Skeletal muscle cell (primary cell): Measurements from ENCODE around the gene CAMK2B.

ENCODE experiments used
- DNase-seq: peaks from one replicate; pipeline ENCODE4 v3.0.0-alpha.2; 2010; ENCODE audit warnings: low read depth
- H3K4me3 ChIP-seq: 2 replicates; pipeline ENCODE4 v1.5.1; 2011; ENCODE audit warnings: low read depth, mild to moderate bottlenecking, control low read depth, low read length, moderate library complexity

The CAMK2B gene

DNA sequence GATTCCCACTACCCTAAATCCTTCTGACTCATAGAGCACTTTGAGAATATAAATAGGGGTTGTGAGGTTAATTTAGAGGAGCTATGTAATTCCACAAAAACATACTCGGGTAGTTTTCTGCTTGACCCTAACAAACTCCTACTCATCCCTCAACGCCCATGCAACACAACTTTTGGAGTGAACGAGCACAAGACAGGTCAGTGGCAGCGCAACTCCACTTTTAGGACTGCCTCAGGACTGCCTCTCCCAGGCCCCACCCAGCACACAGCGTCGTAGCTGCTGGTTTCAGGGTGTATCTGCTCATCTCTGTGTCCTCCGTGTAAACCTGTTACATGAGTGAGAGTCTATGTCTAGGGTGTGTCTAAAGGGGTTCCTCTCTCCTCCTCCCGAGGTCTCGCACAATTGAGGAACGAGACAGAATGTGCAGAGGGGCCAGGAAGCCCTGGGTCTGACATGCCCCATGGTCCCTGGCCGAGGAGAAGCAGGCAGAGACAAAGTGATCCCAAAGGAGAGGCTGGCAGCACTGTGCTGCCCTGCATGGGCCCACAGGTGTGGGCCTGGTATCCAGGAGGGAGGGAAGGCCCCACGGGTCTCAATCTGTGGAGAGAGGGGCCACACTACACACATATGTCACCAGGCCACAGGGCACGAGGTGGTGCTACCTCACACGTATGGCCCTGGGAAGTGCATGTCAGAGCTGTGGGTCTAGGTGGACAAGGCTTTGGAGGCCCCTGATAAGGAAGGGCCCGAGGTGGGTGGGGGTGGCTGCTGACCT, 45.5 kb downstream of the CAMK2B start:
- no peak for DNase-seq
- H3K4me3 ChIP-seq, result no peak overlapping the region

DNA sequence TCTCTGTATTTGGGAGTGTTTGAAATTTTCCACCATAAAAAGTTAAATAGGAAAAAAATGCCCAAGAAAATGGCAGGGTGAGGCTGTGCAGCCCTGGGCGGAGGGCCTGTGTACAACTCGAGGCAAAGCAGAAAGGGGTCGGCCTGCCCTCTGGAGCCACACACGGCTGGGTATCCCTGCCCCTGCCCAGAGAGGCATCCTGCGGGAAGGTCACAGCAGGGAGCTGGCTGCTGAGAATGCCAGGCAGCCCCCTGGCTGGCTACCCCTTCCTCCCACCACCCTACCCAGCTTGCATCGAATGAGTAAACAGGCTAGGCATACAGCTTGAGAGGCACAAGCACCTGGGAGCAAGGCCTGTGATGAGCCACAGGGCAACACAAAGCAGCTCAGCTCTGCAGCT, 46.1 kb downstream of the CAMK2B start:
- no peak overlapping the region for H3K4me3 ChIP-seq
- no peak for DNase-seq

DNA sequence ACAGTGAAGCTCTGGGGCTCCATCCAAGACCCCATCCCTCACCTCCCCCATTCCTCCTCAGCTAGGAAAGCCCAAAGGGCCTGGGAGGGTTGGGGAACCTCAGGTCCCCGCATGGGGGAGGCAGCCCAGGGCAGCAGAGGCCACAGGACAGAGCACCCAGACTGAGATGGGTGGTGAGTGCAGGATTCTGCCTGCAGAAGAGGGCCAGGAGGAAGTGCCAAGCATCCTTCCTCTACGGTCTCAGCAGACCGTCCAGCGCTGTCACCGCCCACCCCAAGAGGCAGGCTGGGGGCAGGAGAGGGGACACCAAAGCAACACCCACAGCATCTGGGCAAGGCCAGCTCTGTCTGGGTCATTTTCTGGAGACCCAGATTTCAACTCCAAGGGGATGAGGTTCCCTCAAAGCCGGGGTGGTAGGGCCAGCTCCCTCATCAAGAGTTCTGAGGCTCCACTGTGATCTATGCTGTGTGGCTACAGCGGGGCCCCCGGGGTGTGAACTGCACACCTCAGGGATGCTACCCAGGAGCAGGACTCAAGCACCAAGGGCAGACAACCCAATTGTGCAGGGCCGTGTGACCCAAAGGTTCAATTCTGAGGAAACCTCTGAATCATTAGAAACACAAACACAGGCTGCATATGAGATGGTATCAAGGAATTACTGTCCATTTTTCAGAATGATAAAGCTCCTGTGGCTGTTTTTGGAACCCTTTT, 46.8 kb downstream of the CAMK2B start:
- H3K4me3 ChIP-seq, result no peak overlapping the region
- no peak for DNase-seq

DNA sequence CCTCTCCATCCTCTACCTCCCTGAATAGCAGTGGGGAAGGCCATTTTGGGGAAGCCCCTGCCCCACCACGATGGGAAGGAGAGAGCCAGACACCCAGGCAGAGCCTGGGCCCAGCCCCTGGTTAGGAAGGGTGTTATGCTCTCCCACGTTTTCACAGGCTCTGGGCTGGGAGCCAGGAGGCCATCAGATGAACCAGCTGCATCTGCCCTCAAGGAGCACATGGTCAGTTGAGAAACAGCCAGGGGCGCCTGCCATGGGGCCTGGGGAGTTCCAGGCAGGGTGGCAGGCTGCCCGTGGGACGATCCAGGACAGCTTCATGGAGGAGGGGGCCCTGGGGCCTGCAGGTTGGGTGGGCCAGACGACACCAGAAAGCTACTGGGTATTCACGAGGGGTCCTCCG, 47.5 kb downstream of the CAMK2B start:
- DNase-seq, result no peak
- no peak overlapping the region for H3K4me3 ChIP-seq

DNA sequence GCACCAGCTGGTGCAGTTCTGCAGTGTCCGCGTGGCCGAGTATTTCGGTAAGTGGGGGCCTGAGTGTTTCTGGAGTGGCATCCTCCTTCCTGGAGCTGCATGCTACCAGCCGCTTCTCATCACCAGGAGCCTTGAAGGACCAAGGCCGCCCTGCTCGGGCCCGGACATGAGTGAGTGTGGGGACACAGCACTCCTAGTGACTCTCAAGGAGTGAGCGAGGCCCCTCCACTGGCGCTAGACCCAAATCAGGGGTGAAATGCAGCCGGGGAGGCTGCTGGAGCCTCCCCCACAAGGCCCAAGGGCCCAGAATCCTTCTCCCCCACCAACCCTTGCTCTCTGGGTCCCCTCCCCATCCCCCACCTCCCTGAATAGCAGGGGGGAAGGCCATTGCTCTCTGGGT, 48.0 kb downstream of the CAMK2B start:
- DNase-seq, result no peak
- H3K4me3 ChIP-seq, result no peak overlapping the region

DNA sequence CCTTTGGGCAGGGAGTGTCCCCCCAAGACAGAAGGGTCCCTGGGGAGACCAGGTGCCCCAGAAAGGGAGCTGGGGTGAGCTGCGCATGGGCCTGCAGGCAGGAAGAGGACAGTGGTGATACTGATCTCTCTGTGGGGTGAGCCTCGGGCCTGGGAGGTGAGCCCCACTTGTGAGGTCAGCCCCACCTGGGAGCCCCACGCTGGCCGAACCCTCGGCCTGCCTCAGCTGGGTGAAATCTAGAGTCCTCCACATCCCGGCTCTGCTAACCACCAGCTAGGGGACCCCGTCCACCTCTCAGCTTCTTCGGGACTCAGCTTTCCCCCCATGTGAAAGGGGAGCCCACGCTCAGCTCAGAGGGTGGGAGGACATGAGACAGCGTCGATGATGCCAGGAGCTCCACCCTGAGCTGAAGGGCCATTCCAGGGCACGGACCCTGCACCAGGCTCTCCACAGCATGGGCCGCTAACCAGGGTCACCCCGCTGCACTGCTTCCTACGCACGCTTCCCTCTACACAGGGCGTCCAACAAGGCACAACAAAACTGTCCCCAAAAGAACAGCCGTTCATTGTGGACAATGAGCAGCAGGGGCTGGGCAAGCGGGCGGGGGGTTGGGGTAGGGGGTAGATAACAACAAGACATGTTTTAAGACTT, 48.7 kb downstream of the CAMK2B start:
- H3K4me3 ChIP-seq, result no peak overlapping the region
- DNase-seq, result no peak

DNA sequence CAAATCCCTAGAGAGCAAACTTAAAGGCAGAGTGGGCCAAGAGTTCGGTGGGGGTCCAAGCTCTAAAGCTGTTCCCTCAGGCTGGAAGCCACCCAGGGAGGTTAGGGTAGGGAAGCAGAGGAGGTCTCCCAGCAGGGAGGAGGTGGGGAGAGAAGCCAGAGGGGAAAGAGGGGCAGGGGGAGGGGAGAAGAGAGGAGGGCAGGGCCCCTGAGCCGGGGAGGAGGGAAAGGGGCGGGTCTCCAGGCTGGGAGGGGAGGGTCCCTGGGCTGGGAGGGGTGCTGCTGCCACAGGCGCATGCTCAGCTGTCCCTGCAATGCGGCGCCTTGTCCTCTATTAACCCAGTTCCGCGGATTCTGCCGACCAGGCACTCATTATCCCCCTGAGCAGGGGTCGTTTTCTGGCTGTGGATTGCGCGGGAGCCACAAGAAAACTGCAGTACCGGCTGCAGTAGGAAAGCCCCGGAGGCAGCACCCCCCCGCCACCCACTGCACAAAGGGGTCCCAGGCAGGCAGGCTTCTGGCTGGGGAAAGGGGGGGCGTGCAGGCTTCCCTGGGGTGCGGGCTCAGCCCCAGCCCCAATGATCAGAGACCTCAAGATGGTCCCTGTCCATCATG, 49.3 kb downstream of the CAMK2B start:
- no peak for DNase-seq
- peak overlapping the region; percentile 9 for H3K4me3 ChIP-seq

DNA sequence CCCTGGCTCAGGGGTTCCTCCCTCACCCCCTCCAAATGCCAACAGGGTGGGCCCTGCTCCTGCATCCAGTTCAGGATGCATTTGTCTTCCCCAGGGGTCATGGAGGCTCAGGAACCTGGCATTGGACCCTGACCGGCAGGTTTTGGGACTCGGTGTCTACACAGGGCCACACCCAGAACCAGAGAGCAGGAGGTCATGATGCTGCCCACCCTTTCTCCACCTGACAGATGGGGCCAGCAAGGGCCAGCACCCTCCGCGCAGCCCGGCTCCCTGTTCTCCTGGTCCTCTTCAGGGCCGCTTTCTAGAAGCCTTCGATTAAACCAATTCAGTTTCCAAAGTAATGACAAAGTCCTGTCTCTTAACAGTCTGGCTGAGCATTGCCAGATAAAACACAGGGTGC, 50.2 kb downstream of the CAMK2B start:
- no peak for DNase-seq
- no peak overlapping the region for H3K4me3 ChIP-seq

DNA sequence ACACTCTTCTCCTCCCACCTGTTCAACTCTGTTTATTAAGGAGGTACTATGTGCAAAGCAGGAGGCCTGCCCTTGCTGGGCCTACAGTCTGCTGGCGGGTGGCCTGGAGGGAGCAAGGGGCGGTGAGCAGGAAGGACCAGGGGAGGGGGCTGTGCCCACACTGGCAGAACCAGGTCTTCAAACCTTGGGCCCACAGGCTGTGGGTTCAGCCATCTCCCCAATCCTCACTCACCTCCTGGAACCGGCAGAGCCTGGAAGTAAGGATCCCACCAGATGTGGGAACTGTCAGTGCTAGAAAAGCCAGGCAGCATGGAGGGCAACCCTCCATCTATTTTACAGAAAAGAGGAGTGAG, 50.8 kb downstream of the CAMK2B start:
- H3K4me3 ChIP-seq, result no peak overlapping the region
- no peak for DNase-seq

DNA sequence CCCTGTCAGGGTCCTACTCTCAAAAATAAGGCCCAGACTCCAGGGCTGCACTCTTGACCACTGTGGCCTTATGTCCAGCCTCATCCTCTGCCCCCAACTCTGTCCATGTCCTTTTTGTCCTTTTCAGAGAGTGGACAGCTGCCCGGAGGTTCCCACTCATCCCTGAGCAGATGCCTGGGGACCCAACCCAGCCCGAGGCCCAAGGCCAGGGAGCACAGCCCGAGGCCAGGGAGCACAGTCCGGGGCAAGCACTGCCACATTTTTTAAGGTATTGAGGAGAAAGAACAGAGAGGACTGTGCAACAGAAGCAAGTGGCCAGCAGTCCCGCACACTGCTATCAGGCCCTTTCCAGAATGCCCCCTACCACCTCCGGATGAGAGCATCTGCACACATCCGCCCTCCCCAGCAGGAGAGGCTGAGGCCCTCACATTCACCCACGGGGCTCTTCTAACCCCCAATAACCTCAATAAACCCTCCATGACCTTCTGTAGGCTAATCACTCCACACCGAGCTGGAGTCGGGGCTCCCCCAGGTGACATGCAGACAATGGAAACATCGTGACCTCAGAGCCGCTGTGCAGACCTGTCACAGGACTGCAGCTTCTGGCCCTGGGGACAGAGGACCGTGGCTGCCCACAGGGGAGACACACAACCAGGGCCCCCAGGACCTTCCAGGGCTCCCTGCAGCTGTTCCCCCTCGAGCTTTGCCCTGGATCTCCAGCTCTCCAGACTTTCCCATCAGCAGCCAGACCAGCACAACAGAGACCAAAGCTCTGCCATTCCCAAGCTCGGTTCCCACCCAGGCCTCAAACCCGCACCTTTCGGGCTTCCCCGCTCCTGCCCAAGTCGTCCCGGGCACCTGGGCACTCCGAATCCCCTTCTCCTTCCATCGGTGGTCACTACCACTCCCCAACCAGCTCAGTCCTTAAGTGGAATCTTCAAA, 51.4 kb downstream of the CAMK2B start:
- no peak for DNase-seq
- no peak overlapping the region for H3K4me3 ChIP-seq

DNA sequence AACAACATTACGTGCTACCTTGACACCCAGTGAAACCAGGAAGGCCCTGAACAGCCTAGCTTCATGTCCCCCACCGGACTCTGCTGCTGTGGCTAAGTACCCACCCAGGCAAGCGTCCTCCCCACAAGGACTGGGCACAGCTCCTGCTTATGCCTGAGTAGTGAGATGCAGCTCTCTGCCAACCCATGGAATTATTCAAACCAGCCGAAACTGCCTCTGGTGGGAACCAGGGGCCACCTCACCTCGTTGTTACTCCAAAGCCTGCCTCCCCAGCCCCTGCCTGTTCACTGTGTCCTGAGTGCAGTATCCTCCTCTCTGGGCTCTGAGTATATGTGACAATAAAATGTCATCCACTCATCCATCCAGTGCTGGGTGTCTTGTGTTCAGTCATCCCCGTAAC, 52.4 kb downstream of the CAMK2B start:
- DNase-seq, result no peak
- H3K4me3 ChIP-seq, result no peak overlapping the region

DNA sequence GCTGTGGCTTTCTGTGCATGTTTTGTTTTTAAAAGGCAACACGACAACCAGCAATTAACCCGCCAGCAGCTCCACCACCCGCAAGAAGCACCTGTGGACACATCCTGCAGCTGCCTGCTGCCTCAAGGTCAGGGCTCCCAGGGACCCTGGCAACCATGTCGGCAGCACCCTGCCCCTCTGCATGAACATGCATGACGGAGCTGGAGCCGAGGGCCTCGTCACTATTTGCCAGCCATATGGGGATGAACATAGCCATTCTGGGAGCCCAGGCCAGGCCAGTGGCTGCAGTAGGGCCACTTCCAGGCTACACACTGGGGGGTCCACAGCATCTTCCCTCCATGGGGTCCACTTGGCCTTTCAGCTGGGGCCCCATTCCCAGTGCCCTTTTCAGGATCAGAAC, 52.9 kb downstream of the CAMK2B start:
- no peak overlapping the region for H3K4me3 ChIP-seq
- DNase-seq, result no peak

DNA sequence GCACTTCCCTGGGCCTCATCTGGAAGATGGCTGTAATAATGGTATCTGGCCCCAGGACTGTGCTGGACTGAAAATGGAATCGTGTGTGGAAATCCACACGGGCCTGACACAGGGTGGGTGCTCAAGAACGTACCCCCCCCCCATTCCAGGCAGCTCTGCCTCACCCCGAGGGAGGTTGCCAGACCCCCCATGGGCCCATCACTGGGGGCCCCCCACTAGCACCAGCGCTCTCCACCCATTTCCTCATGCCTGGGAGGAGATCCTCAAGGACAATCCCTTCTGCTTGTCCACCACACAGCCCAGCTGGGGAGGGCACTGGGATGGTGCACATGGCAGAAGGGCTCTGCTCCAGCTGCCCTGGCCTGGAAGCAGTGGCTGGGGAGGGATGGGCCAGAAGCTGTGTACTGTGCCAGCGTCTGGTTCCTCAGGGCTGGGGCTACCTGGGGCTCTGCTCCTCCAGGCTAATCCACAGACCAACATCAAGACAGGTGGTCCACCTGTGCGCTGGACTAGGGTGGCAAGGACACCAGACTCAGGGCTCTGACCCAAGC, 55.4 kb downstream of the CAMK2B start:
- DNase-seq, result no peak
- no peak overlapping the region for H3K4me3 ChIP-seq

DNA sequence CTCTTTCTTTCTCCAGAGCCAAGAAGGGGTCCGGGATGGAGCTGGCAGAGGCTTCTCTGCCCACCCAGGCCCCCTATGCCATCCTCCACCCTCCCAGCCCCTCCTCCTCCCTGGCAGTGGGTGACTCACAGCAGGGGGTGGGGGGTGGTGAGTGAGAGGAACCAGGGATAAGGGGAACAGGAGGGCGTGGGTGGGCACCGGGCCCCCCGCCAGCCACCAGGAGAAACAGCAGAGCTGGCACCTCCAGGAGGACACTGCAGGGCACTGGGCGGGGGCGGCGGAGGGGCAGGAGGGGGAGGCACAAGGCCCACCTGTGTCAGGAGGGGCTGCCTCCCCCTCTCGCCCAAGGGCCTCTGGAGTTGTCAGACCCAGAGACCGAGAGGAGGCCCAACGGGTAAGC, 56.0 kb downstream of the CAMK2B start:
- H3K4me3 ChIP-seq, result no peak overlapping the region
- DNase-seq, result no peak

DNA sequence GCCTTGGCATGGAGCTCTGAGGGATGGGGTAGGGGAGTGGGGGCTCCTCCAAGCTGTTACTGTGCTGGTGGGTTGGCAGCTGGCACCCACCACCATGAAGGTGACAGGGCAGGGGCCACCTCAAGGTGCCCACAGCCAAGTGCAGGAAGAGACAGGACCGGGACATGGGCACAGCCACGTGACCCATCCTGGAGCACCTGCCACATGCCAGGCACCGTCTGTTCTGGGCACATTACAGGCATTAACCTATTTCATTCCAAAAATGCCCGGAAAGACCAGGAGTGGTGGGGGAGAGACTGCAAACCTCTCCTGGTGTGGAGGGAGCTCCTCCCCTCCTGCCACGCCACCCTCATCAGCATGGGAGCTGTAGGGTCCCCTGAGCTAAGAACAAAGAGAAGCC, 56.7 kb downstream of the CAMK2B start:
- no peak for DNase-seq
- H3K4me3 ChIP-seq, result no peak overlapping the region

DNA sequence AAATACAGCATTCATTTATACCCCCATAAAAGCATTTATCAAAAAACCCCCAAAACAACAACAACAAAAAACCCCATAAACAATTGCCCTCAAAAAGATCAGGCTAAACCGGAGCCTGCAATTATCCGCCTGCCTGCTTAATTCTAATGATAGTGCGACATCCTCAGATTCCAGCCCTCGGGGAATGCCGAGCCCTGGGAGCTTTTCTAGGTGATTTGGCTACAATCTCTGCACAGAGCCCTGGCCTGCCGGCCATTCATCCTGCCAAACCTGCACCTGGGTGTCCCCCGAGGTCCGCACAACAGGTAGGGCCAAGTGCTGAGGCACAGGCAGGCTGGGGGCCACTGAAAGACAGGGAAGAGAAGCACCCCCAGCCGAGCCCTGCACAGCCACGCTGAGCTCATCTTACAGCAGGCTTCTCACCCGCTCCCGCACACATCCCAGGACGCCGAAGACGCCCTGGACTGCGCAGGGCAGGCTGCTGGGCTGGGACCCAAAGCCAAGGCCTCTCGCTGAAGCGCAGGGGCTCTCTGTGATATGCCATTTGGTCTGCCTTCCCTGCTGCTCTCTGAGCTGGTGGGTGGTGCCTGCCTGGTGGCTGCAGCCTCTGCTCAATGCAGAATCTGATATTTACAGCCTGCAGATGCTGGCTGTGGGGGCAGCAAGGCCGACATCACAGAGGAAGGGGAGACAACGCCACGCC, 57.5 kb downstream of the CAMK2B start:
- H3K4me3 ChIP-seq, result no peak overlapping the region
- no peak for DNase-seq

DNA sequence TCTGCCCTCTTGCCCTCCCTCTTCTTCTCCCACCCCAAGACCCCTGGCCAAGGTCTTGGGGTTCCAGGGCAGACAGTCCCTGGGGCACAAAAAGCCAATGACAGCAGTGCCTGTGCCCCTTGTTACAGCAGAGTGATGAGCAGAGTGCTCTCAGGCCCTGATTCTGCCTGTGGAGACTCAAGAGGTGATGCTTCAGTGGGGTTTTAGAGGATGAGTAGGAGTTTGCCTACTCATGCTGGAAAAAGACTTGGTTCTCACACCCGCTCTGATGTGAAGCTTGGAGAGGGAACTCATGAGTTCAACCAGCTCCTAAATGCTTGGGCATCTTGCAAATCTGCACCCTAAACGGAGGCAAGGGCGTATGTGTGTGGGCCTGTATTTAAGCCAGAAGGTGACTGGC, 58.2 kb downstream of the CAMK2B start:
- no peak for DNase-seq
- no peak overlapping the region for H3K4me3 ChIP-seq

DNA sequence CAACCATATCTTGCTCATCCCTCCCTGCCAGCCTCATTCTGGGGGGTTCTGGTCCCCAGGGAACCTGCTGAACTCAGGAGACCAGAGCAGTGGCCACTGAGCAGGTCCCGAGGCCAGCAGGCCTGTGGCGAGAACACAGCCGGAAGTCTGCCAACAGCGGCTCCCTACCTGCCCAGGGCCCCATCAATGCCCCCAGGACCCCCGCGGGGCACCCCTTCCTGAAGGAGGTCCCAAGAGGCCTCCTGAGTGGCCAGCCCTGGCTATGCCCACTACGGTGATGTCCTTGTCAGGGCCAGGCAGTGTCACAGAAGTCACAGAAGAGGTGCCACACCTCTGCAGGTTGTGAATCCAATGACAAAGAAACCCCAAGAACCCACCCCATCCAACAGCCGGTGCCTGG, 58.9 kb downstream of the CAMK2B start:
- no peak overlapping the region for H3K4me3 ChIP-seq
- DNase-seq, result no peak

DNA sequence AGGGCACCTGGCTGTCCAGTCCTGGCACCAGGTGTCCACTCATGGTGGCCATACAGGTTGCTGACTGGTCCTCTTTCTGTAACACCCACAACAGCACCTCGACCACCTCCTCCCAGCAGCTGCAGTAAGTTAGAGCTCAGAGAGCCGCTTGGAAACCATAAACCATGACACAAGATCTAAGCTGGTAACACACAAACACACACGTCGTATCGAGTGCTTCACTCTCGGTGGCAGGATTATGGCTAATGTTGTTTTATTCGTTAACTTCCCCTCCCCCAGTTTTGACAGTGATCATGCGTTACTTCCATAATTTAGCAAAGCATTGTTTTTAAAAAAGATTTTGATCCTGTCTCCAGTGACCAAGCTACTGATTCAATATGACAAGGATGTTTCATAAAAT, 59.7 kb downstream of the CAMK2B start:
- H3K4me3 ChIP-seq, result no peak overlapping the region
- DNase-seq, result no peak
